ENCODE measurements around the gene FAF1. TPM values are rescaled to one million over a fixed set of nuclear protein-coding genes. Genes with fewer than 3 reads are reported as not detected.
"Not testable (repeated sequence)": the region's sequence is repeated elsewhere in the genome, so short reads cannot be mapped to it uniquely, and the experiment has no call there.

Gene FAF1
- total RNA-seq, 2 donors from 2014 or later = 17.8 to 27.5 TPM

DNA sequence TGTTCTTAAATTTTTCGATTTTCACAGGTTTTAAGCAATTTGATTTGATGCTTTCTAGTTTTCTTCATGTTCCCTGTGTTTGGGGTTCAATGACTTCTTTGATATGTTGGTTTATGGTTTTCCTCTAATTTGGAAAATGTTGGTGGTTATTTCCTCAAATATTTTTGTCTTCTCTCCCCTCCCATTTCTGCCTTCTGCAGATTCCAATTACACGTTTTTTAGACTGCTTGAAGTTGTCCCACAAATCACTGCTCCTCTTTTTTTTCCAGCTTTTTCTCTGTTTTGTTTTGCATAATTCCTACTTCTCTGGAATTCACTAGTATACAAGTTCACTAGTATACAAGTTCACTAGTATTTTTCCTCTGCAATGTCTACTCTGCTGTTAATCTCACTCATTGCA, 61.3 kb downstream of the FAF1 start:
- WGBS, 2 donors = 51 to 52% methylated on average over 2 of the region's 2 CpGs
- H3K9me3 ChIP-seq = no peaks in the 10 kb centered on the region
- DNase-seq = no peak

DNA sequence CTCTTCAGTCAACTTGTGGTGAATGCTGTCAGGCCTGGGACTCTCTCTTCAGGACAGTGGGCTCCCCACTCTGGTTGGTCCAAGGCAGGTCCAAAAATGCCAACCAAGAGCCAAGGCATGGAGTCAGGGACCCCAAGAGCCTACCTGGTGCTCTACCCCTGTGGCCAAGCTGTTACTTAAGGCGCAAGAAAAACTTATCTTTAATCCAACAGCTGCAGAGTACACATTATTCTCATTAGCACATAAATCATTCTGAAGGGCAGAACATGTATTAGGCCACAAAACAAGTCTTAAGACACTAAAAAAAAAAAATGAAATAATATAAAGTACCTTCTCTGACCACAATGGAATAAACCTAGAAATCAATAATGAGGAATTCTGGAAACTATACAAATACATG, 65.7 kb downstream of the FAF1 start:
- intact Hi-C loops (cut with DNase I) = no loop called here
- DNase-seq (peak in 1 of 4 donors; percentile 17), ATAC-seq (peak; percentile 73)
- peaks cover 23% of the 10 kb centered on the region for H3K4me1 ChIP-seq
- H3K27ac ChIP-seq = peak overlapping the region in 1 of 4 donors; percentile 7
- H3K4me3 ChIP-seq = no peak overlapping the region
- no peaks in the 10 kb centered on the region for H3K36me3 ChIP-seq (replicated peaks in 1 of 2; ENCODE audit: insufficient read depth in 1 of 2, low read depth in 2 of 2)
- 50 to 63% methylated on average over 1 of the region's 1 CpG for WGBS, 2 donors
- TF ChIP-seq, protein P1, sequence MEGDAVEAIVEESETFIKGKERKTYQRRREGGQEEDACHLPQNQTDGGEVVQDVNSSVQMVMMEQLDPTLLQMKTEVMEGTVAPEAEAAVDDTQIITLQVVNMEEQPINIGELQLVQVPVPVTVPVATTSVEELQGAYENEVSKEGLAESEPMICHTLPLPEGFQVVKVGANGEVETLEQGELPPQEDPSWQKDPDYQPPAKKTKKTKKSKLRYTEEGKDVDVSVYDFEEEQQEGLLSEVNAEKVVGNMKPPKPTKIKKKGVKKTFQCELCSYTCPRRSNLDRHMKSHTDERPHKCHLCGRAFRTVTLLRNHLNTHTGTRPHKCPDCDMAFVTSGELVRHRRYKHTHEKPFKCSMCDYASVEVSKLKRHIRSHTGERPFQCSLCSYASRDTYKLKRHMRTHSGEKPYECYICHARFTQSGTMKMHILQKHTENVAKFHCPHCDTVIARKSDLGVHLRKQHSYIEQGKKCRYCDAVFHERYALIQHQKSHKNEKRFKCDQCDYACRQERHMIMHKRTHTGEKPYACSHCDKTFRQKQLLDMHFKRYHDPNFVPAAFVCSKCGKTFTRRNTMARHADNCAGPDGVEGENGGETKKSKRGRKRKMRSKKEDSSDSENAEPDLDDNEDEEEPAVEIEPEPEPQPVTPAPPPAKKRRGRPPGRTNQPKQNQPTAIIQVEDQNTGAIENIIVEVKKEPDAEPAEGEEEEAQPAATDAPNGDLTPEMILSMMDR (IDR thresholded peaks at IDR 0.05) = peak in 1 of 7 experiments; percentile 11
- no peak for TF ChIP-seq POLR2A (IDR thresholded peaks at IDR 0.05)
- H3K27me3 ChIP-seq = no peaks in the 10 kb centered on the region
- no peaks in the 10 kb centered on the region for H3K9me3 ChIP-seq

More for the DNA sequence above, 61.3 kb downstream of the FAF1 start:
- TF ChIP-seq, protein P1 (IDR thresholded peaks at IDR 0.05) = no peak
- no peak for TF ChIP-seq POLR2A (IDR thresholded peaks at IDR 0.05)
- no peaks in the 10 kb centered on the region for H3K27me3 ChIP-seq
- peaks cover 16% of the 10 kb centered on the region for H3K4me1 ChIP-seq
- no peak for ATAC-seq
- intact Hi-C loops (cut with DNase I) = no loop called here
- no peak overlapping the region for H3K27ac ChIP-seq
- no peaks in the 10 kb centered on the region for H3K36me3 ChIP-seq (replicated peaks in 1 of 2; ENCODE audit: insufficient read depth in 1 of 2, low read depth in 2 of 2)
- no peak overlapping the region for H3K4me3 ChIP-seq

DNA sequence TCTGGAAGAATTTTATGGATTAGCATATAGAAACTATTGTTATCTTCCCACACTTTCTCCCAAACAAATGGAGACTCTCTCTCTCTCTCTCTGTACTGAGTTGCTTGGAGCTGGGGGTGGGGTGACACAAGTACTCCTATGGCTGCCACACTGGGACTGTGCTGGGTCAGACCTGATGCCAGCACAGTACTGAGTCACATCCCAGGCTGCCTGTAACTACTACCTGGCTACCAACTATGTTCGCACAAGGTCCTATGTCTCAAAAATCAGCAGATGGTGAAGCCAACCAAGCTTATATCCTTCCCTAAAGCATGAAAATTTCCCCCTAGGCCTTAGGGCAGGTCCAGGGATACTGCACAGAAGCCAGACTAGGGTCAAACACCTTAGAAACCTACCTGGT, 66.6 kb downstream of the FAF1 start:
- H3K27me3 ChIP-seq = no peaks in the 10 kb centered on the region
- H3K27ac ChIP-seq = no peak overlapping the region
- 100% methylated on average over 1 of the region's 1 CpG for WGBS, 2 donors
- intact Hi-C loops (cut with DNase I) = no loop called here
- H3K4me1 ChIP-seq = peaks cover 23% of the 10 kb centered on the region
- no peaks in the 10 kb centered on the region for H3K9me3 ChIP-seq
- no peak for DNase-seq
- TF ChIP-seq, protein P1 (IDR thresholded peaks at IDR 0.05) = no peak
- no peak for TF ChIP-seq POLR2A (IDR thresholded peaks at IDR 0.05)
- no peak overlapping the region for H3K4me3 ChIP-seq
- ATAC-seq = no peak
- H3K36me3 ChIP-seq (replicated peaks in 1 of 2; ENCODE audit: insufficient read depth in 1 of 2, low read depth in 2 of 2) = no peaks in the 10 kb centered on the region

DNA sequence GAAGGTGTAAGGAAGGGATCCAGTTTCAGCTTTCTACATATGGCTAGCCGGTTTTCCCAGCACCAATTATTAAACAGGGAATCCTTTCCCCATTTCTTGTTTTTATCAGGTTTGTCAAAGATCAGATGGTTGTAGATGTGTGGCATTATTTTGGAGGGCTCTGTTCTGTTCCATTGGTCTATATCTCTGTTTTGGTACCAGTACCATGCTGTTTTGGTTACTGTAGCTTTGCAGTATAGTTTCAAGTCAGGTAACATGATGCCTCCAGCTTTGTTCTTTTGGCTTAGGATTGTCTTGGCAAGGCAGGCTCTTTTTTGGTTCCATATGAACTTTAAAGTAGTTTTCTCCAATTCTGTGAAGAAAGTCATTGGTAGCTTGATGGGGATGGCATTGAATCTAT, 72.5 kb downstream of the FAF1 start:
- H3K27ac ChIP-seq; DNase-seq; H3K4me3 ChIP-seq; ATAC-seq; H3K9me3 ChIP-seq; intact Hi-C loops (cut with DNase I); H3K4me1 ChIP-seq; H3K27me3 ChIP-seq; H3K36me3 ChIP-seq (replicated peaks in 1 of 2; ENCODE audit: insufficient read depth in 1 of 2, low read depth in 2 of 2): not testable (repeated sequence)
- WGBS, 2 donors = 95 to 100% methylated on average over 1 of the region's 1 CpG

DNA sequence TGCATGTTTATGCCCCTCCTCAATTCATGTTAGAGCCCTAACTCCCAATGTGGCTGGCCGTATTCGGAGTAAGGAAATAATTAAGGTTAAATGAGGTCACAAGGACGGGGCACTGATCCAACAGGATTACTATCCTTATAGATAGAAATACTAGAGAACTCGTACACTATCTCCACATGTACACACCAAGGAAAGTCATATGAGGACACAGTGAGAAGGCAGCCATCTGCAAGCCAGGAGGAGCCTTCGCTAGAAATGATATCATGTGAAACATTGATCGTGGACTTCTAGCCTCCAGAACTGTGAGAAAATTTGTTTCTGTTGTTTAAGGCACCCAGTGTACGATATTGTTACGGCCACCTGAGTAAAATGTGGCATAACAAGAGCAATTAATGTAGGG, 79.7 kb downstream of the FAF1 start:
- Histone ChIP-seq H3K4me3 (no peak overlapping the region), H3K27me3 (no peaks in the 10 kb centered on the region), H3K9me3 (no peaks in the 10 kb centered on the region), H3K4me1 (peaks cover 18% of the 10 kb centered on the region), H3K36me3 (replicated peaks in 1 of 2; ENCODE audit: insufficient read depth in 1 of 2, low read depth in 2 of 2) (no peaks in the 10 kb centered on the region), H3K27ac (peak overlapping the region in 3 of 4 donors; percentile 22 to 64 (median 46))
- ATAC-seq = peak; percentile 96
- intact Hi-C loops (cut with DNase I) = no loop called here
- TF ChIP-seq, protein P1 (IDR thresholded peaks at IDR 0.05) = no peak
- TF ChIP-seq POLR2A (IDR thresholded peaks at IDR 0.05) = peak in 1 of 3 donors; percentile 13
- 38 to 43% methylated on average over 8 of the region's 8 CpGs for WGBS, 2 donors
- DNase-seq = peak; percentile 25 to 78 (median 66)
